GM21390 (cell line): ENCODE results near the gene DCTD.

Experiments
- ATAC-seq: cut with Tn5 transposase; IDR thresholded peaks from one replicate; pipeline ENCODE4 v1.9.1; 2021; ENCODE audit not compliant: unreplicated experiment

DCTD gene

DNA sequence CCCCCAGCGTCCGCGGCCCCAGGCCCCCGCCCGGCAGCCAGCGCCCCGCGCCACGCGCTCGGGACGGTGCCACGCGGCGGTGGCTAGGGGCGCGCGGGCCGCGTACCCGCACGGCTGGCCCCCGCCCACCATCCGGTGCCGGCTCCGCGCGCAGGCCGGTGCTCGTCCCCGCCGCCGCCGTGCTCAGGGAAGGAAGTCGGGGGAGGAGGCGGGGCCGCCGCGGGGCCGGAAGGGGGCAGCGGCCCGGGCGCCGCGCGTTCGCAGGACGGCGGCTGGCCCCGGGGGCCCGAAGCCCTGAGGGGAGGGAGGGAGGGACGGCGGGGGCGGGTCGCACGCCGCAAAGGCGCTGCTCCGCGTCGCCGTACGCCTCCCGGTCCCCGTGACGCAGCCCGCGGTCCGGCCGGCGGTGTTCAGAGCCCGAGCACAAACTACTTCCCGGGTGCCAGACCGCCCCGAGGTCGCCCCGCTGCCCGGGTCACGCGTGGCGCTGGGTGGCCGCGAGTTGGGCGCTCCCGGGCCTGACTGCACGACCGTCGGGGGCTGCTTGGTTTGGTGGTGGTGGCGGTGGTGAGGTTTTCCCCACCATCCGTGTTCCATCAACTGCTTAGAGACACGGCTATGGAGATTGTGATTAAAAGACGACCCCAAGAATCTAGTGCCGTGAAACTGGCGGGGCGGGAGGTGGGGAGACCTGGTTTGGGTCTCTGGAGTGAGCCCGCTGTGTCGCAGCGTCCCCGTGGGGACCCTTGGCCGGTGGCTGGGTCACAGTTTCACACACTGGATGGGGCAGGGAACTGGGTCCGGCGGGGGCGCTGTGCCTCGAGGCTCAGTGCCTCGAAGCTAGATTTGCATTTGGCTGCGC lies at the start of gene DCTD:
TSS of gene DCTD (minus strand) at position 205 of the 862 bp plus-strand sequence. CDS start 1,818 bp downstream, outside the sequence.
- peak; percentile 82 for ATAC-seq

DNA sequence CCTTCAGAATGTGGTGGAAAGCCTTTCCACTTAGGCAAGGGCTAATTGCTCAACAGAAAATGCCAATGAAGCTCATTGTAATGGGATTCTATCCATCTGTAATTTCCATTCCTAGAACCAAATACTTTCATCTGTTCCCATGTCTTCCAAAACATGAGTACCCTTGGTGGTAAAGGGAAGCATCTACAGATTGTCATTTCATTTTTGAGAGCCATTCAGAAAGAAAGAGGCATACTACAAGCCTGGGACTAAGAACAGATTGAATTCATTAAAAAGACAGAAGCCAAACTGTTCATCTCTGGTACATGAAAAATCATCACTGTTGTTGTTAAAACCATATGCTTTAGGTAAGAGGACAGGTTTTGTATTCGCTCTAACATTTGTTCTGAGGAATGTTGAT lies 43.6 kb upstream of the DCTD start:
- ATAC-seq = no peak

DNA sequence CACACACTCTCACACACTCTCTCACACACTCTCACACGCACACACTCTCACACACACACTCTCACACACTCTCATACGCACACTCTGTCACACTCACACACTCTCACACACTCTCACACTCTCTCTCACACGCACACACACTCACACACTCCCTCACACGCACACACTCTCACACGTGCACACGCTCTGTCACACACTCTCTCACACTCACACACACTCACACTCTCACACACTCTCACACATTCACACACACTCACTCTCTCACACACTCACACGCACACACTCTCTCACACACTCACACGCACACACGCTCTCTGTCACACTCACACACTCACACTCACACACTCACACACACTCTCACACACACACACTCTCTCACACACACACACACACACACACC lies 43.0 kb upstream of the DCTD start:
- no peak for ATAC-seq

DNA sequence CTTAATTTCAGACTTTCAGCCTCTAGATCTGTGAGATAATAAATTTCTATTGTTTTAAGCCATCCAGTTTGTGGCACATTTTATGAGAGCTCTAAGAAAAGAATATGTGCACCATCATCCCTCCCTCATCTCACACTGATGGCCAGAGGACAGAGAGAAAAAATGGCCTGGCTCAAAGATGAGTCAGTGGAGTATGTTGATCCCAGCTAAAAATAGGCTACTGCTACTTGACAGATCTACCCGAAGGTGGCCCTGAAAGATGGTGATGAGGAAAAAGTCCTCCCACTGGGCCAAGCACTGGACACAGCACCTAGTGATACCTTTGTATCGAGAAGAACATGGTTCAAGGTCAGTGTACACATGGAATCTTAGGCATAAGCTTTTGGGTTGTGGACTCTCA lies 38.2 kb upstream of the DCTD start:
- ATAC-seq = no peak

DNA sequence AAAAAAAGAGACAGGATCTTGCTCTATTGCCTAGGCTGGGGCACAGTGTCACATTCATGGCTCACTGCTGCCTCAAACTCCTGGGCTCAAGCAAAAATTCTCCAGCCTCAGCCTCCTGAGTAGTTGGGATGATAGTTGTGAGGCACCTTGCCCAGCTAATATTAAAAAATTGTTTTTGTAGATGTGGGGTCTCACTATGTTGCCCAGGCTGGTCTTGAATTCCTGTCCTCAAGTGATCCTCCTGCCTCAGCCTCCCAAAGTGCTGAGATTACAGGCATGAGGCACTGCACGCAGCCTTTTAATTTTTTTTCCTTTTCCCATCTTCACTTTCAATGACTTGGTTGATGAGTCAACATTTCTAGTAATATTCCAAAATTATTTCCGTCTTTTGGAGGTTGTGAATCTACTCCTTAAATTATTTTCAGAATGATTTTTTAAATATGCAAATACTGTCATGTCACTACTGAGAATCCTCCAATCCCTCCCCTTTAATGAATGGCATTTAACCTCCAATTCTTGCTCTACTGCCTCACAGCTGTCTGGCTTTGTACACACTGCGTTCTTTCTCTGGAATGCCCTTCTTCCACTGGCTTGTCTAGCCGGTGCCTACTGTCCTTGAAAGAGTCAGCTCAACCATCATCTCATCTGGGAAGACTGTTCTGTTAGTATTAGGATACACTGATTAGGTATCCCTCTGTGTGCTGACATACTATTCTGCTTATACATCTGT lies 27.5 kb upstream of the DCTD start:
- no peak for ATAC-seq

DNA sequence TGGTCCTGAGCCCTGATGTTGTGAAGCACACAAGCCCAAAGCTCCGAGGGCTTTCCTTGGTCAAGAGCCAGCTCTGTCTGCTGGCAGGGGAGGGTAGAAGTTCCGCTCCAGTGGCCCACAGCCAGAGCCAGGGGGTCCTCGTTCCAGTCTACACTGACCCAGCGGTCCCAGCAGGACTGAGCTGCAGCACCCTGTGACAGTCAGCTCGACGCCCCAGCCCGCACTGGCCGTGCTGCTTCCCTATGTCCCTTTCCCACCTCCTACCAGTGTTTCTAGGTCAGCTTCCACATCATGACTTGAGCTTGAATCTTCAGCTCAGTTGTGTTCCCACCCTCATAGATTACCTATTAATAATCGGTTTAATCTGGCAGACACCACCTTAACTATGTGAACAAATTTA lies 22.5 kb upstream of the DCTD start:
- no peak for ATAC-seq

DNA sequence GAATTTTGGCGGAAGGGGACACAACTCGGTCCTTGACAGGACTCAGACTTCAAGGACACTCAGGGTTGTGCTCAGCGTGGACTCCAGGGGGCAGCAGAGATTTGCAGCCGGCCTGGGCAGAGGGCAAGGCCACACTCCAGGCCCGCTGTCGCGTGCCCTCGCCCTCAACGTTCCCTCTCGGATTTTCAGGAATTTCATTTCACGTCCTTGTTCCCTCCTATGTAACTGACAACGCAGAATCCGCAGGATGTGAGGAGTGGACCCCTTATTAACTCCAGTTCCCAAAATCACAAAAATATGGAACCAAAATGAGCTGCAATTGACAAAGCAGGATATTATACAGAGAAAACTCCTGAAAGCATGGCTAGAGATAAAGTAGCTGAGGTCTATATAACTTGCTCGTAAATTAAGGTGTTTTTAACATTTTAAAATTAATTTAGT lies 21.0 kb upstream of the DCTD start:
- ATAC-seq = peak; percentile 97

DNA sequence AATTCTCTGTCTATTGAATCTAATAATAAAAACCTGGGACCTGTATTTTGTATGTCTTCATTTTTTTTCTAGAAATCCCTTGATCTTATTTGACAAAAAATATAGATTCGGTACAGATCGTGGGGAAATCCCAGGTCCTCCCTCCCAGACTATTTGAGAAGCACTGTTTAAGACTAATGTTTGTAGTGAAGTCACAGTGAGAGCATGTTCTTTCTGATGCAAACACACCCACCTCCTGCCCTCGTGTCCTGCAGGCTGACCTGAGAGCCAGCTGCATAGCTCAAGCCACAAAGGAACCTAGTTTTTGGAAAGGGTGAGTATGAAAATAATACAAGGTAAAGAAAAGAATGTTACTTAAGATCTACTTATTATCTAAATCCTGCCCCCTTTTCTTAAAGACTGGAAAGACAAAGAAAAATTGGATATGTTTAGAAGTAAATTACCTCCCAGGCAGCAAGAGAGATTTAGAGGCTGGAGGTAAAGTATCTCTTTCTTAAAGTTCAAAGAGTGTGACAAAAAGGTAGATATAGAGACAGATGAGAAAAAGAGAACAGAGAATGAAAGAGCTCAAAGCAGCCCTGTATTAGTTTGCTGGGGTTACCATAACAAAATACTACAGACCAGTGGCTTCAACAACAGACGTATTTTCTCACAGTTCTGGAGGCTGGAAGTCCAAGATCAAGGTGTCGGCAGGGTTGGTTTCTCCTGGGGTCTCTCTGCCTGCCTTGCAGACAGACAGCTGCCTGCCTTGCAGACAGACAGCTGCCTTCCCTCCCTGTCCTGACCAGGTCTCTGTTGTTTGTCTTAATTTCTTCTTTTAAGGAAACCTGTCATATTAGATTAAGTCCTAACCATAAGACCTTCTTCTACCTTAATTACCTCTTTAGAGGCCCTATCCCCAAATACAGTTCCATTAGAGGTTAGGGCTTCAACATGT lies 20.4 kb upstream of the DCTD start:
- peak; percentile 25 for ATAC-seq

DNA sequence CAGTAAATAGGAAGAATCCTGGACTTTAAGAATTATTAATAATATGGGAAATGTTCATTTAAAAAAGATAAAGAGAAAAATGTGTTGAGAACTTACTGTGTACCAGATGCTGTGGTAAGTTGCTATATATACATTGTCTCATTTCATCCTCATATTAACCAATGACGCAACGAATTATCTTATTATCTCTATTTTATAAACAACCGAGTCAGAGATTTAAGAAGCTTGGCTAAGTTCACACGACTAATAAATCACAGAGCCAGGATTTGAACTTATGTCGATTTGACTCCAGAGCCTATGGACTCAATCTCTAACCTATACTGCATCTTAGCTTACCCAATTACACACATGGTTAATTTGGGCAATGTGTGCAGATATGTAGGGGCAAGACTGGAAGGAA lies 15.5 kb upstream of the DCTD start:
- no peak for ATAC-seq

DNA sequence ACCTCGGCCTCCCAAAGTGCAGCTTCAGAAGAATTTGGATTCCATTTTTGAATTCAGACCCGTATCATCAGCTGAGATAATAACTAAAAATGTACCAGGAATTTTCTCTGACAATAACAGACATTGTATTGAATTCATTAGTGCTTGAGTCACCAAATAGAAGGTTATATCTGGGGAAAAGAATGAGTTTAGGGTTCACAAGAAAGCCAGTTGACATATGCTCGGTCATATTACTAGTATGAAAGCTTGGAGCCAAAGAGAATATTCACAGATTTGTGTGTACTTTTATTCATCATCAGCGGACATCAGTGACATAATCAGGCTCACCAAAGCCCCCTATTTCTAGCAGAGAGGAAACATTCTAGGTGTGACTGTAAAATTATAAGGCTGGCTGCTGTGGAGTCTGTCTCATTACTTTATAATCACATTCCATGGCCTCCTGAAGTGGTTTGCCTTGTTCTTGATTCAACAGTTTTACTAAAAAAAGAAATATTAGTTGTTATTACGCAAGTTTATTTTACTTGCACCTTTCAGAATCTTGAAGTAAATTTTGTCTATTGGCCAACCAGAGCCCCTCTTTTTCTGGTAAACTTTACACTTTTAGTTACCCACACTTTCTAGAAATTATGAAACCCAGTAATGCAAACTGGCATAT lies 14.6 kb upstream of the DCTD start:
- ATAC-seq = no peak

DNA sequence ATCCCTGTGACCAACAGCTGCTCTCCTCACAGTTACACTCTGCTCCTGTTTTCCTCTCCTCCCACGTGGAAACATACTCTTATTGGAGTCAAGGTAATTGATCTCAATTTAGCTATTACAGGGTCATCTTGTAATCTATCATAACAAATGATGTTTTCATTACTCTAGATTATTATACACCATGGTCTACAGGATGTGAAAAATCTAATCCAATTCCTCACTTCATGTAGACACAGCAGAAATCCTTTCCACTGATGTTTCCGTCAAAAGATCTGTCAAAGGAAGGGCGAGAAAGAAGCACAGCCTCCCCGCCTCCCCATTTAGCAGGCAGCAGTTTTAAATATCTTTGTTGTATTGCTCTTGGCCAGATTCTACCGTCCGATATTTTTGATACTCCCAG lies 13.7 kb upstream of the DCTD start:
- ATAC-seq = no peak

DNA sequence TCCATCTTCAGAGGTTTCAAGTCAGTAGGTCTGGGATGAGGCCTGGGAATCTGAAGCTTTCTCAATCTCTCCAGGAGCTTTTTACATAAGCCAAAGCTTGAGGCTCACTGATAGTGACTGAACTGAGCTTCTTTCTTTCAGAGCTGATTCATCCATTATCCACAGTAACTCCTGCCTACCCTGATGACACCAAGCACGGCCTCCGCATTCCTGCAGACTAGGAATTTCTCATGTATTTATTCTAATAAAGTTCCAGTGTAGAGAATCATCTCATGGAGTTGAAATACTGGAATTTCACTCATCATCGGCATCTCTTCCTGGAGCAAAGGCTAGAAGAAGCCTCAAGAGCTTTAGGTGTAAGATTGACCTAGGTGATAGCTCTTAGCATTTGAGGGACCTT lies 12.1 kb upstream of the DCTD start:
- ATAC-seq = no peak

DNA sequence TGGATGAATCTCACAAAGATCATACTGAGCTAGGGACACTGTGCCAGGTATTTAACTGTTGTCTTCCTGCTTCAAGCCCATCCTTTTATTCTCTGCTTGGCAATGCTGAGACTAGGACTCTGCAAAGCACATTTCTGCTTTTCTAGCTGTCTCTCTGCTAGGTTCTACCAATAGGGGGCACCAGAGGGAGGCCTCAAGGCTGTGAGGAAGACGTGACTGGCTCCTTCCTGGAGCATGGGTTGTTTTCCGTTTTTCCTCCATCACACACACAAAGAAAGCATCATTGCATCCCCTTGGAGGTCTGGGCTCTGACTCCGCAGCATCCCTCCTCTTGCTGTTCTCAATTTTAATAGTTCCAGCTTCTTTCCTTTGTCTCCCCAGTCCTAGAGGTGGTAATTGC lies 10.9 kb upstream of the DCTD start:
- no peak for ATAC-seq

DNA sequence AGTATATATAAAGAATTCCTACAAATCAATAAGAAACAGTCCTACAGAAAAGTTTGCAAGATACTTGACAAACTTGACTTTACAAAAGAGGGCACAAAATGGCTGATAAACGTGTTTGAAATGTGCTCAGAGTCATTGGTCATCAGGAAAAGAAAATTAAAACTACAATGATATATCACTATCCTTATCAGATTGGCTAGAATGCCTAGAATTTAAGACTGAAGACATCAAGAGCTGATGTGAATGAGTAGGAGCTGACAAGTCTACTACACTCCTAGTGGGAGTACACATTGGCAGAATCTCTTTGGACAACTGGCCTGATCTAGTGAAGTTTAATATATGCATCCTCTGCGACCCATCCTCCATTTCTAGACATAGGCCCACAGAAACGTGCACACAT lies 10.3 kb upstream of the DCTD start:
- ATAC-seq = no peak

DNA sequence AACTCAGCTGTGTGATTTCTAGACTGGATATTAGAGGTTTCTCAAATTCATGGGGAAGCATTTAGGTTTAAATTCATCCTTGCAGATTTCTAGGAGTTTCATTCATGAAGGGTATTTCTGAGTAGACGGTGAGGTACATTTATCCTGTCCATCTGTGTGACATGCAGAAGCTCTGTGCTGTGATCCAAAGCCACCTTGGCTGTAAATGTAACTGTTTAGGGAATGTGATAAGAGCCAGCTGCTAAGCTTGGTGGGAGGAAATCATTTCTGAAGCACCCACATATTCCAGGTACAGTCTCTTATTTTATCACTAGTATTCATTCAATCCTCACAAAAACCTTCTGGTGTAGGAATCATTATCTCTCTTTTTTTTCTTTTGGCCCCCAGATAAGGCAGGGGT lies 8.7 kb upstream of the DCTD start:
- ATAC-seq = no peak

DNA sequence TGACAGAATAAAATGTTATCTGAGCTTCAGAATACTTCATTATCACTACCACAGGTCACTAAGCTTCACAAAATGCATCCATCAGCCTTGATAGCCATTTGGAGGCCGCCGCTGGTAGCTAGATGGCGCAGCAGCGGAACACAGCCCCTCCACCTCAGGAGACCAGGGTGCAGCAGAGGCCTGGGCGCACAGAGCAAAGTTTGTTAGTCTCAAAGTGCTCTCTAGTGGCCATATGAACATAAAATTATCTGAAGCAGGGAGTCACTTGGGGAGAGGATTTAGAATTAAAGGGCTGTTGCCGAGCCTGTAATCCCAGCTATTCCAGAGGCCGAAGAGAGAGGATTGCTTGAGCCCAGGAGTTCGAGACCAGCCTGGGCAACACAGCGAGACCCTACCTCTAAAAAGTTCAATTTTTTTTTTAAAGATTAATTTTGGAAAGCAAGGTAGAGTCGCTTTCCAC lies 8.1 kb upstream of the DCTD start:
- peak; percentile 100 for ATAC-seq

DNA sequence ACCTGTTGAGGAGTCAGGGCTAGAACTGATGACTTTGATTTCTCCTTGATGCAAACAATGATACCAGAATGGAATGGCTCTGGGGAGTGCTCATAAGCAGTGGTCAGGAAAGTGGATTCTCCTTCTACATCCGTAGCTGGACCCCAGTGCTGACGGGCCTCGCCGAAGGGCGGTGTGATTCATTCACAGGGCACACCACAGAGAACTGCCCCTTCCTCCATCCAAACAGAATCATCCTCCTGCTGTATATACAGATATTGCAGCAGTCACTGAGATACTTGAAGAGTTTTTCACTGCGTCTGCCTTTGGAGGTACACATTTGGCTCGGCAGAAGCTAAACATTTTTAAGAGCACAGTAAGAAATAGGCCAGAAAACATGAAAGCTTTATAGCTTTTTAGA lies 7.3 kb upstream of the DCTD start:
- no peak for ATAC-seq

DNA sequence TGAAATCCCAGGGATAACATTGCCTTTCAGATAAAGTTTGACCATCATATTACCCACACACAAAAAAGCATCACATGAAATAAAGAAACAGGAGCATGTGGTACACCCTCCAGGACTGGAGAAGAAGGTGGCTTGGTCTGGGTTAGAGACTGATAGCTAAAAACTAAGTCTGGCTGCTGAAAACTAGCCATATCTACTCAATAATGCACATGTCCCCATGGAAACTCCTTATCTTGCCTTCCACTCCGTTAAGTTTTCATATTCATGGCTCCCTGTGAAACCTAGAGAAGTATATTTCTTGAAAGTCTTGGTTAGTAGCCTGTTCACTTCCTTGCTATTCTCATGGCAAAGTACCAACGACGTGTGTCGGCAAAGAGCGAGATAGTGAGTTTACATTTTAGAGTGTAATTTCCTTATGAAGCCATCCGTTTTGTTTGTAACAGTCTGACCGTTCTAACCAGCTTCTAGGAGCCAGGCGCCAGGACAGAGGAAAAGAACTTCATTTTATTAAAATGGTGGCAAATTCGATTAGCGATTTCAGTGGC lies 6.7 kb upstream of the DCTD start:
- ATAC-seq = no peak

DNA sequence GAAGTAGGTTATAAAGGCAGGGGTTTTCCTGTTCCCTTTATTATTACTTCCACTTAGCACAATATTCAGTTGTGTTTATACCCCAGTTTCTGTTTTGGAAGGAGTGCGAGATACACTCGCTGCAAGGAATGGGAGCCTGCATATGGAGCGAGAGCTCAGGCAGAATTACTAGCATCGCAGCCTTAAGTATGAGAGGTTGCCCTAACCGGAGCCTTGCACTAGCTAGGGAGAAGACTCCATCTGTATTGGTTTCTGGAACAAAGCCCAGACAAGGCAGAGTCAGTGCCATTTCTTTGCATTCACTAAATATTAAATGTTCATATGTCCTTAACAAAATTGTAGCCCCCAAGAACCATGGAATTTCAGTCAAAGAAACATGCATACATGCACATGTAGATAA lies 6.2 kb upstream of the DCTD start:
- no peak for ATAC-seq

DNA sequence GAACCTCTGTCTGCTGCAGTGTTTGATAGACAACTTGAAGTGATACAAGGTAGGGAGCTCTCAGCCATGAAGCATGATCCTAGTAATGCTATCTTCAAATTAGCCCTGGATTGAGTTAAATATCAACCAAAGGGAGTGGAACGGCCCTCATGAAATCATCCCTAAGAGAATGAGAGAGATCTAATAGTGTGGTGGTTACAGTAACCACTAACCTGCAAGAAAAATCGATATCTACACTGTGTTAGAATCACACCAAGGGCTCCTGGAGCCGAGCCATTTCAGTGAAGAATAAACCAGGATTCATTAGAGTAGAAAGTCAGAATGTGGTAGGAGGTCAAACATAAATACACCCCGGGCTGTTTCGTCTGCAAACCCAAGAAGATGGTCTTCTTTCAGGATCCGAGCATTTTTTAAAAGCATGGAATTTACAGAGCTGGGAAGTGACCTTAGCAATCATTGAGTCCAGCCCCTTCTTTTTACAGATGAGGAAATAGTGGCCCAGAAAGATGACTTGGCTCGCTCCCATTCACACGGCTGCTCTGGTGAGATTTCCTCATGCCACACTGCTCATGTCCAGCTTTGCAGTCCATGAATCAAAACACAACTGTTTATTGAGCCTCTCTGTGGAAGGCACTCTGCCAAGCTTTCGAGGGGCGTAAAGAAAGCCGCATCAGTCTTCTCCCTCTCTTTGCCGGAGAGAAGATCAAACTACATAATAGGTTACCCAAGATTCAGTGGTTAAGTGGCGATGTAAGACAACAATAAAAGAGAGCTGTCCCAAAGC lies 5.5 kb upstream of the DCTD start:
- no peak for ATAC-seq
